H1 (cell line): ENCODE data around the gene BCAM. TPM values are rescaled to one million over a fixed set of nuclear protein-coding genes. Genes with fewer than 3 reads are reported as not detected.

Experiments used
- CTCF ChIA-PET: fragments of 300-600 bp; sonication (Branson Sonifier 250); formaldehyde crosslinking; loops from one replicate; lab custom pipeline; 2021; ENCODE audit not compliant: partially characterized antibody; lab: Charles Lee
- POLR2A ChIA-PET: fragments of 300-600 bp; sonication (Branson Sonifier 250); formaldehyde crosslinking; loops from one replicate; lab custom pipeline; 2021; ENCODE audit warnings: inconsistent platforms; ENCODE audit not compliant: partially characterized antibody; lab: Charles Lee
- DNase-seq, 2 experiments: peaks; one replicate each; pipeline versions ENCODE4 v3.0.0 to v3.0.0-alpha.2; 2010 to 2022; ENCODE audit warnings: low spot score in 2 of 2, low read depth in 1 of 2, mixed read lengths in 1 of 2
- FAIRE-seq: peaks from 2 replicates; lab custom pipeline; 2011; peaks lifted over from hg19 to GRCh38; lab: Jason Lieb, UNC
- H2AFZ ChIP-seq: 2 replicates; pipeline ENCODE4 v1.8.1; 2012; ENCODE audit warnings: low read length, inconsistent platforms
- H2AK5ac ChIP-seq: 2 replicates; pipeline ENCODE4 v1.6.1; 2013; ENCODE audit warnings: low read depth, low read length
- H2BK120ac ChIP-seq: replicated peaks from 2 replicates; pipeline ENCODE3; 2013; ENCODE audit warnings: low read depth, low read length, inconsistent platforms
- H2BK12ac ChIP-seq: 2 replicates; pipeline ENCODE4 v1.6.1; 2013; ENCODE audit warnings: low read depth, low read length
- H2BK15ac ChIP-seq: 2 replicates; pipeline ENCODE4 v1.6.1; 2013; ENCODE audit warnings: low read length
- H2BK20ac ChIP-seq: 2 replicates; pipeline ENCODE4 v1.6.1; 2013; ENCODE audit warnings: low read length
- H2BK5ac ChIP-seq: 2 replicates; pipeline ENCODE4 v1.6.1; 2013; ENCODE audit warnings: low read depth, low read length
- H3K14ac ChIP-seq: 2 replicates; pipeline ENCODE4 v1.6.1; 2013; ENCODE audit warnings: inconsistent platforms; ENCODE audit not compliant: insufficient read length
- H3K18ac ChIP-seq: 2 replicates; pipeline ENCODE4 v1.6.1; 2013; ENCODE audit warnings: low read length; ENCODE audit errors: extremely low read depth
- H3K23ac ChIP-seq: 2 replicates; pipeline ENCODE4 v1.6.1; 2013; ENCODE audit warnings: inconsistent platforms; ENCODE audit not compliant: insufficient read length
- H3K23me2 ChIP-seq: 2 replicates; pipeline ENCODE4 v1.6.1; 2013; ENCODE audit warnings: low read depth, low read length
- H3K27ac ChIP-seq: 2 replicates; pipeline ENCODE4 v1.6.1; 2011; ENCODE audit warnings: low read depth, low read length, inconsistent platforms
- H3K27me3 ChIP-seq, 4 experiments: replicated peaks in 1 of 4; 1 replicate in 1 of 4; 2 replicates in 3 of 4; pipeline versions ENCODE4 v1.6.1 to v1.8.1; 2011 to 2013; ENCODE audit warnings: low read length in 3 of 4, mild to moderate bottlenecking in 3 of 4, inconsistent platforms in 2 of 4, mixed read lengths in 2 of 4, moderate library complexity in 1 of 4; ENCODE audit not compliant: control insufficient read depth in 3 of 4, insufficient read depth in 3 of 4; ENCODE audit errors: extremely low read depth in 1 of 4
- H3K36me3 ChIP-seq, 4 experiments: 2 replicates each; pipeline versions ENCODE4 v1.6.1 to v1.8.1; 2011 to 2013; ENCODE audit warnings: mild to moderate bottlenecking in 4 of 4, low read length in 3 of 4, moderate library complexity in 2 of 4, control low read depth in 1 of 4, inconsistent platforms in 1 of 4; ENCODE audit not compliant: insufficient read depth in 4 of 4, control insufficient read depth in 2 of 4
- H3K4ac ChIP-seq: replicated peaks from 2 replicates; pipeline ENCODE3; 2013; ENCODE audit warnings: low read length, low read depth, mixed read lengths, inconsistent platforms; ENCODE audit not compliant: insufficient read length
- H3K4me1 ChIP-seq, 4 experiments: replicated peaks in 1 of 4; 1 replicate in 1 of 4; 2 replicates in 3 of 4; pipeline versions ENCODE4 v1.6.1 to v1.8.1; 2011 to 2013; ENCODE audit warnings: low read length in 3 of 4, inconsistent platforms in 2 of 4, mixed read lengths in 1 of 4; ENCODE audit not compliant: insufficient read depth in 4 of 4, control insufficient read depth in 3 of 4
- H3K4me2 ChIP-seq, 2 experiments: 2 replicates each; pipeline versions ENCODE4 v1.6.1 to v1.8.1; 2011 to 2013; ENCODE audit warnings: low read depth in 2 of 2, low read length in 2 of 2, control low read depth in 1 of 2, inconsistent platforms in 1 of 2, mild to moderate bottlenecking in 1 of 2; ENCODE audit not compliant: insufficient read depth in 1 of 2
- H3K4me3 ChIP-seq, 4 experiments: fragments of 200-600, 300-600 bp in 1 of 4; sonication (generic), shearing (Covaris generic), sonication (Bioruptor Twin) in 1 of 4; 2 replicates each; pipeline versions ENCODE4 v1.5.1 to v1.8.1; 2011 to 2016; ENCODE audit warnings: low read length in 4 of 4, low read depth in 3 of 4, control low read depth in 2 of 4, inconsistent platforms in 2 of 4, mild to moderate bottlenecking in 2 of 4, mixed read lengths in 1 of 4, moderate library complexity in 1 of 4; ENCODE audit not compliant: insufficient read depth in 2 of 4; ENCODE audit errors: extremely low read depth in 1 of 4
- H3K56ac ChIP-seq: replicated peaks from 2 replicates; pipeline ENCODE3; 2013; ENCODE audit warnings: low read depth, mild to moderate bottlenecking, mixed read lengths, low read length, inconsistent platforms; ENCODE audit not compliant: insufficient read length
- H3K79me1 ChIP-seq: 2 replicates; pipeline ENCODE4 v1.6.1; 2013; ENCODE audit warnings: low read depth, low read length, control low read depth
- H3K79me2 ChIP-seq, 2 experiments: 2 replicates each; pipeline versions ENCODE4 v1.6.1 to v1.8.1; 2012 to 2013; ENCODE audit warnings: low read length in 2 of 2, mild to moderate bottlenecking in 2 of 2, inconsistent platforms in 1 of 2; ENCODE audit not compliant: insufficient read depth in 2 of 2, control insufficient read depth in 1 of 2
- H3K9ac ChIP-seq, 4 experiments: replicated peaks in 1 of 4; 1 replicate in 1 of 4; 2 replicates in 3 of 4; pipeline versions ENCODE4 v1.6.1 to v1.8.1; 2011 to 2013; ENCODE audit warnings: low read depth in 3 of 4, low read length in 3 of 4, control low read depth in 2 of 4, mild to moderate bottlenecking in 2 of 4, moderate library complexity in 2 of 4, inconsistent platforms in 1 of 4; ENCODE audit errors: extremely low read depth in 1 of 4
- H3K9me3 ChIP-seq, 2 experiments: 2 replicates each; pipeline versions ENCODE4 v1.6.1 to v1.8.1; 2012 to 2013; ENCODE audit warnings: mild to moderate bottlenecking in 2 of 2, moderate library complexity in 2 of 2, control low read depth in 1 of 2, inconsistent platforms in 1 of 2, low read depth in 1 of 2, low read length in 1 of 2, mixed read lengths in 1 of 2; ENCODE audit not compliant: insufficient read depth in 2 of 2
- H4K20me1 ChIP-seq, 2 experiments: replicated peaks in 1 of 2; 2 replicates each; pipeline versions ENCODE3 to v1.8.1; 2011 to 2013; ENCODE audit warnings: inconsistent platforms in 2 of 2, low read length in 2 of 2, mild to moderate bottlenecking in 1 of 2; ENCODE audit not compliant: insufficient read depth in 2 of 2, control insufficient read depth in 1 of 2
- H4K5ac ChIP-seq: 2 replicates; pipeline ENCODE4 v1.6.1; 2013; ENCODE audit warnings: low read length, low read depth, mixed read lengths, inconsistent platforms; ENCODE audit not compliant: insufficient read length
- H4K8ac ChIP-seq: 2 replicates; pipeline ENCODE4 v1.8.0; 2013; ENCODE audit warnings: mild to moderate bottlenecking, moderate library complexity, low read length, inconsistent platforms; ENCODE audit not compliant: insufficient read depth; ENCODE audit errors: extremely low read depth
- H4K91ac ChIP-seq: replicated peaks from 2 replicates; pipeline ENCODE3; 2013; ENCODE audit warnings: low read length, mixed read lengths, inconsistent platforms; ENCODE audit not compliant: insufficient read length
- EP300 ChIP-seq, 2 experiments: IDR thresholded peaks; 1 replicate in 1 of 2; 2 replicates in 1 of 2; pipeline ENCODE4 v1.6.1; 2011 to 2012; ENCODE audit warnings: low read depth in 2 of 2, low read length in 2 of 2, mild to moderate bottlenecking in 2 of 2, borderline replicate concordance in 1 of 2, inconsistent platforms in 1 of 2, moderate library complexity in 1 of 2
- EZH2 ChIP-seq: fragments of 200-600 bp; sonication (generic); IDR thresholded peaks from 2 replicates; pipeline ENCODE4 v1.7.1; 2012; ENCODE audit warnings: low read depth, mild to moderate bottlenecking, moderate library complexity, low read length, inconsistent platforms; ENCODE audit not compliant: severe bottlenecking
- KDM4A ChIP-seq: IDR thresholded peaks from one replicate; pipeline ENCODE4 v1.7.1; 2012; ENCODE audit warnings: low read depth, mild to moderate bottlenecking, moderate library complexity, low read length, inconsistent platforms; ENCODE audit not compliant: severe bottlenecking
- KDM5A ChIP-seq: fragments of 200-600 bp; IDR thresholded peaks from 2 replicates; pipeline ENCODE4 v1.7.1; 2012; ENCODE audit warnings: mild to moderate bottlenecking, low read length, inconsistent platforms, mixed read lengths
- POLR2A ChIP-seq, 2 experiments: IDR thresholded peaks; 1 replicate in 1 of 2; 2 replicates in 1 of 2; pipeline ENCODE4 v1.6.1; 2011; ENCODE audit warnings: low read depth in 2 of 2, low read length in 2 of 2, mild to moderate bottlenecking in 2 of 2; ENCODE audit errors: control extremely low read depth in 1 of 2
- RAD21 ChIP-seq, 2 experiments: IDR thresholded peaks in 1 of 2; conservative IDR thresholded peaks in 1 of 2; 2 replicates each; pipeline ENCODE4 v1.6.1; 2011; ENCODE audit warnings: low read depth in 2 of 2, low read length in 2 of 2, improper control_type of control experiment in 1 of 2, inconsistent platforms in 1 of 2, mild to moderate bottlenecking in 1 of 2, moderate library complexity in 1 of 2
- SIN3A ChIP-seq, 2 experiments: IDR thresholded peaks in 1 of 2; conservative IDR thresholded peaks in 1 of 2; 2 replicates each; pipeline ENCODE4 v1.6.1; 2011 to 2012; ENCODE audit warnings: low read length in 2 of 2, improper control_type of control experiment in 1 of 2, low read depth in 1 of 2, mild to moderate bottlenecking in 1 of 2
- TAF7 ChIP-seq: optimal IDR thresholded peaks from 2 replicates; pipeline ENCODE3; 2011; ENCODE audit warnings: low read depth, mild to moderate bottlenecking, inconsistent platforms, low read length, moderate library complexity, borderline replicate concordance
- WGBS, 2 experiments: shearing (Covaris generic) in 1 of 2; methylation state at CpG; one replicate each; pipeline versions ENCODE4 v1.1.6 to v1.1.7; 2013 to 2015; ENCODE audit warnings: low lambda C conversion rate in 2 of 2, mixed read lengths in 2 of 2, inconsistent platforms in 1 of 2, low coverage in 1 of 2, missing lambda C conversion rate in 1 of 2; ENCODE audit not compliant: insufficient replicate concordance in 2 of 2, insufficient coverage in 1 of 2, insufficient read length in 1 of 2; ENCODE audit errors: extremely low coverage in 1 of 2, missing lambda C conversion rate in 1 of 2; 5-methylcytosine and 5-hydroxymethylcytosine counted together
- polyA plus RNA-seq, 7 experiments: library from polyadenylated mRNA; depleted of rRNA in 3 of 7; stranded (reverse) in 5 of 7; unstranded in 2 of 7; fragments of >200 nt in 5 of 7; fragments of 200-250 nt in 2 of 7; gene quantifications; 1 replicate in 5 of 7; 2 replicates in 1 of 7; 4 replicates in 1 of 7; pipeline versions ENCODE4 v1.2.1 to v1.2.3, GENCODE V29; 2011 to 2013; ENCODE audit warnings: missing spikeins in 2 of 7, mixed read lengths in 2 of 7
- total RNA-seq: library from RNA; stranded (reverse); fragmentation: NEBNext Ultra II Directional; extraction: Animal tissue kit (Norgen Biotek cat#: 25700); gene quantifications from 2 replicates; pipeline ENCODE4 v1.2.1, GENCODE V29; 2021

BCAM gene
- total and polyA plus RNA-seq, 2 of the 8 experiments (the other 6 are each of a cell fraction or from before 2014, with no cell fraction given): 32.5 to 81.4 TPM

GRCh38 chr19:44779150-44779549 is 29.8 kb upstream of the BCAM start:
- H2BK120ac ChIP-seq: no peak overlapping the region
- no peak overlapping the region for H4K5ac ChIP-seq
- no peak overlapping the region for H2BK20ac ChIP-seq
- no peak overlapping the region for H2AFZ ChIP-seq
- FAIRE-seq (no peak), DNase-seq (no peak)
- H3K23ac ChIP-seq: no peak overlapping the region
- no peaks in the 10 kb centered on the region for H3K79me2 ChIP-seq
- no peaks in the 10 kb centered on the region for H3K79me1 ChIP-seq
- H4K8ac ChIP-seq: no peak overlapping the region
- no peak overlapping the region for H4K91ac ChIP-seq
- H3K27me3 ChIP-seq: peaks cover 0 to 2% (median 0%) of the 10 kb centered on the region in 4 experiments; a peak in 1 of 7 replicates
- TF ChIP-seq KDM5A (no peak), SIN3A (conservative IDR thresholded peaks at IDR 0.05 in 1 of 2, IDR thresholded peaks at IDR 0.05 in 1 of 2; ENCODE audit: low read depth in 1 of 2, low read length in 2 of 2) (no peak), EZH2 (no peak), TAF7 (no peak), RAD21 (IDR thresholded peaks at IDR 0.05 in 1 of 2, conservative IDR thresholded peaks at IDR 0.05 in 1 of 2; ENCODE audit: low read depth in 2 of 2, low read length in 2 of 2) (no peak), KDM4A (no peak), POLR2A (IDR thresholded peaks at IDR 0.05; ENCODE audit: control extremely low read depth in 1 of 2, low read depth in 2 of 2, low read length in 2 of 2) (no peak), EP300 (IDR thresholded peaks at IDR 0.05; ENCODE audit: borderline replicate concordance in 1 of 2, low read depth in 2 of 2, low read length in 2 of 2) (no peak)
- no peak overlapping the region for H3K18ac ChIP-seq
- H3K36me3 ChIP-seq: peaks cover 0 to 4% (median 2%) of the 10 kb centered on the region in 4 experiments; a peak in 1 of 8 replicates
- no peak overlapping the region for H2BK5ac ChIP-seq
- no peak overlapping the region for H2BK15ac ChIP-seq
- peaks cover 0 to 9% (median 2%) of the 10 kb centered on the region in 4 experiments; a peak in 5 of 7 replicates for H3K4me1 ChIP-seq
- H3K27ac ChIP-seq: no peak overlapping the region
- H2AK5ac ChIP-seq: no peak overlapping the region
- peaks cover 3% of the 10 kb centered on the region; the same call in 1 of the 2 replicates for H3K23me2 ChIP-seq
- H3K4me3 ChIP-seq: no peak overlapping the region
- no peak overlapping the region for H3K14ac ChIP-seq
- no peak overlapping the region for H3K4me2 ChIP-seq
- H3K9ac ChIP-seq: no peak overlapping the region
- POLR2A ChIA-PET: interaction anchor here (0.6 to 1.5 kb wide), 3 partner anchors 28 to 199 kb away, joined by 3 to 7 read pairs (median 3); no protein-coding TSS in a partner anchor
- CTCF ChIA-PET: interaction anchor here (0.6 to 2.4 kb wide), 10 partner anchors 10 to 177 kb away, joined by 3 to 8 read pairs (median 4); no protein-coding TSS in a partner anchor
- 95% methylated on average over 2 of the region's 2 CpGs; no CpG with 5 or more reads in 1 of the 2 experiments for WGBS, 2 experiments
- H2BK12ac ChIP-seq: no peak overlapping the region
- H4K20me1 ChIP-seq: peaks cover 0 to 7% of the 10 kb centered on the region in 2 experiments
- H3K9me3 ChIP-seq: no peaks in the 10 kb centered on the region
- H3K4ac ChIP-seq: no peak overlapping the region
- no peak overlapping the region for H3K56ac ChIP-seq
